PC-3 (cell line): ENCODE results near the gene COL27A1. TPM values are rescaled to one million over a fixed set of nuclear protein-coding genes. Genes with fewer than 3 reads are reported as not detected.

ENCODE experiments used
- ATAC-seq: fragments of 200-7000 bp; cut with Tn5 transposase; 2 replicates; pipeline ENCODE4 v1.9.1; 2020; ENCODE audit warnings: mild to moderate bottlenecking, moderate library complexity
- BruUV-seq: library from RNA; stranded (reverse); fragments of 400-500 nt; replicated peaks from 2 replicates; lab custom pipeline; 2021; lab: Mats Ljungman, UMichigan
- CTCF ChIA-PET: fragments of 300-600 bp; sonication (Branson Sonifier 250); formaldehyde crosslinking; loops from one replicate; lab custom pipeline; 2022; ENCODE audit warnings: antibody characterized with exemption; lab: Charles Lee
- POLR2A ChIA-PET: fragments of 300-600 bp; sonication (Branson Sonifier 250); formaldehyde crosslinking; loops from one replicate; lab custom pipeline; 2022; ENCODE audit warnings: antibody characterized with exemption; ENCODE audit not compliant: unreplicated experiment; lab: Charles Lee
- DNase-seq: peaks from one replicate; pipeline ENCODE4 v3.0.0-alpha.2; 2015
- H2AFZ ChIP-seq: fragments of 300-600 bp; sonication (generic); 2 replicates; pipeline ENCODE4 v1.6.0; 2016; ENCODE audit warnings: antibody characterized with exemption, low read length
- H3F3A ChIP-seq: fragments of 300-600 bp; sonication (generic); one replicate; pipeline ENCODE4 v1.6.0; 2017; ENCODE audit warnings: antibody characterized with exemption, low read length, control low read depth, mild to moderate bottlenecking; ENCODE audit not compliant: unreplicated experiment
- H3K27ac ChIP-seq: fragments of 300-600 bp; sonication (generic); 2 replicates; pipeline ENCODE4 v1.5.1; 2016; ENCODE audit warnings: mild to moderate bottlenecking, low read length
- H3K27me3 ChIP-seq: fragments of 300-600 bp; sonication (generic); 2 replicates; pipeline ENCODE4 v1.6.1; 2016; ENCODE audit warnings: low read length, mixed read lengths
- H3K36me3 ChIP-seq: fragments of 300-600 bp; sonication (generic); 2 replicates; pipeline ENCODE4 v1.6.1; 2016; ENCODE audit warnings: low read depth, mixed run types, low read length, mixed read lengths
- H3K4me1 ChIP-seq: fragments of 300-600 bp; sonication (generic); 2 replicates; pipeline ENCODE4 v1.5.1; 2016; ENCODE audit warnings: low read length; ENCODE audit not compliant: insufficient read depth
- H3K4me2 ChIP-seq: fragments of 300-600 bp; sonication (generic); 2 replicates; pipeline ENCODE4 v1.6.0; 2016; ENCODE audit warnings: low read length
- H3K4me3 ChIP-seq: fragments of 300-600 bp; sonication (generic); 2 replicates; pipeline ENCODE4 v1.5.1; 2016; ENCODE audit warnings: mild to moderate bottlenecking, low read length, mixed read lengths
- H3K79me2 ChIP-seq: fragments of 300-600 bp; sonication (generic); 2 replicates; pipeline ENCODE4 v1.6.1; 2017; ENCODE audit warnings: low read length, mixed read lengths
- H3K9ac ChIP-seq: fragments of 300-600 bp; sonication (generic); 2 replicates; pipeline ENCODE4 v1.6.0; 2016; ENCODE audit warnings: mild to moderate bottlenecking, low read length
- H3K9me2 ChIP-seq: fragments of 300-600 bp; sonication (generic); replicated peaks from 2 replicates; pipeline ENCODE4 v1.6.1; 2016; ENCODE audit warnings: mixed run types, low read length, mixed read lengths
- H3K9me3 ChIP-seq: fragments of 300-600 bp; sonication (generic); 2 replicates; pipeline ENCODE4 v1.6.1; 2016; ENCODE audit warnings: low read length, mixed read lengths
- H4K20me1 ChIP-seq: fragments of 300-600 bp; sonication (generic); 2 replicates; pipeline ENCODE4 v1.6.1; 2016; ENCODE audit warnings: low read length, mixed read lengths
- CTCF ChIP-seq: fragments of 300-600 bp; sonication (generic); conservative IDR thresholded peaks from 2 replicates; pipeline ENCODE4 v1.5.1; 2017; ENCODE audit warnings: antibody characterized with exemption, low read depth, mild to moderate bottlenecking, low read length
- EZH2 ChIP-seq: fragments of 300-600 bp; sonication (generic); IDR thresholded peaks from one replicate; pipeline ENCODE4 v1.6.1; 2017; ENCODE audit warnings: antibody characterized with exemption, mild to moderate bottlenecking, low read length; ENCODE audit not compliant: unreplicated experiment
- EZH2phosphoT487 ChIP-seq: fragments of 300-600 bp; sonication (generic); IDR thresholded peaks from 2 replicates; pipeline ENCODE4 v1.6.1; 2018; ENCODE audit warnings: mild to moderate bottlenecking, antibody characterized with exemption, low read length, borderline replicate concordance
- intact Hi-C: fragments of 100-400 bp; cut with micrococcal nuclease; formaldehyde crosslinking; loops from 2 replicates; pipeline ENCODE4 v1.9.0; 2023
- total RNA-seq: library from RNA; depleted of rRNA; stranded (reverse); fragments of >200 nt; gene quantifications from 2 replicates; pipeline ENCODE4 v1.2.3, GENCODE V29; 2014

The COL27A1 gene
- total RNA-seq, 1 experiment from 2014 or later = 4.3 TPM

- no peak overlapping the region for H3K27ac ChIP-seq
- H3F3A ChIP-seq = no peaks in the 10 kb centered on the region
- DNase-seq (no peak), ATAC-seq (no peak)
- POLR2A ChIA-PET = no interaction called here
- no peak overlapping the region for H3K9ac ChIP-seq
- CTCF ChIA-PET = no interaction called here
- H3K4me2 ChIP-seq = no peak overlapping the region
- H3K4me3 ChIP-seq = no peak overlapping the region
- intact Hi-C loops = no loop called here
- no peaks in the 10 kb centered on the region for H3K36me3 ChIP-seq
- H2AFZ ChIP-seq = no peak overlapping the region
- no peaks in the 10 kb centered on the region for H3K27me3 ChIP-seq
- H3K9me3 ChIP-seq = no peaks in the 10 kb centered on the region
- no peaks in the 10 kb centered on the region for H3K79me2 ChIP-seq
- H4K20me1 ChIP-seq = no peaks in the 10 kb centered on the region
- H3K9me2 ChIP-seq = no peaks in the 10 kb centered on the region
- no peak for TF ChIP-seq EZH2phosphoT487
- no peak for TF ChIP-seq EZH2
- no peak for TF ChIP-seq CTCF
- BruUV-seq = no TSS peak
- H3K4me1 ChIP-seq = no peaks in the 10 kb centered on the region
Observed at GRCh38 chr9:114304416-114305188, 149.3 kb downstream of the COL27A1 start.

GRCh38 chr9:114307899-114308267 is 152.5 kb downstream of the COL27A1 start:
- no peak for DNase-seq
- ATAC-seq = no peak
- Histone ChIP-seq H3K9me2 (no peaks in the 10 kb centered on the region), H3K79me2 (no peaks in the 10 kb centered on the region), H3K4me1 (no peaks in the 10 kb centered on the region), H3K36me3 (no peaks in the 10 kb centered on the region), H2AFZ (no peak overlapping the region), H3K27me3 (no peaks in the 10 kb centered on the region), H3K9me3 (no peaks in the 10 kb centered on the region), H4K20me1 (no peaks in the 10 kb centered on the region), H3K27ac (no peak overlapping the region), H3K4me2 (no peak overlapping the region), H3K9ac (no peak overlapping the region), H3F3A (no peaks in the 10 kb centered on the region), H3K4me3 (no peak overlapping the region)
- ChIA-PET POLR2A (no interaction called here), CTCF (no interaction called here)
- intact Hi-C loops = no loop called here
- TF ChIP-seq EZH2 (no peak), CTCF (no peak), EZH2phosphoT487 (no peak)
- no TSS peak for BruUV-seq

- no peak overlapping the region for H3K4me2 ChIP-seq
- CTCF ChIA-PET = no interaction called here
- H3K9ac ChIP-seq = no peak overlapping the region
- ATAC-seq (no peak), DNase-seq (no peak)
- H3F3A ChIP-seq = no peaks in the 10 kb centered on the region
- H3K9me3 ChIP-seq = no peaks in the 10 kb centered on the region
- H3K79me2 ChIP-seq = no peaks in the 10 kb centered on the region
- TF ChIP-seq EZH2 = no peak
- no peak for TF ChIP-seq CTCF
- no peak for TF ChIP-seq EZH2phosphoT487
- no peak overlapping the region for H3K27ac ChIP-seq
- no peaks in the 10 kb centered on the region for H3K4me1 ChIP-seq
- no peak overlapping the region for H3K4me3 ChIP-seq
- no peaks in the 10 kb centered on the region for H4K20me1 ChIP-seq
- no peak overlapping the region for H2AFZ ChIP-seq
- BruUV-seq = no TSS peak
- no peaks in the 10 kb centered on the region for H3K27me3 ChIP-seq
- intact Hi-C loops = no loop called here
- POLR2A ChIA-PET = no interaction called here
- no peaks in the 10 kb centered on the region for H3K9me2 ChIP-seq
- H3K36me3 ChIP-seq = no peaks in the 10 kb centered on the region
Observed at GRCh38 chr9:114308361-114308950, 153.1 kb downstream of the COL27A1 start.
